ENCODE data around the gene ZNF394. TPM values are rescaled to one million over a fixed set of nuclear protein-coding genes. Genes with fewer than 3 reads are reported as not detected.

The ZNF394 gene
- total and polyA plus RNA-seq, 9 of the 15 experiments (the other 6 are each of a cell fraction or from before 2014, with no cell fraction given) = 2.9 to 32.2 (median 24.2) TPM

GRCh38 chr7:99498546-99498944 is 1.5 kb downstream of the ZNF394 start:
- ChIA-PET POLR2A (interaction anchor here (0.6 to 1.3 kb wide), 4 partner anchors 25 to 90 kb away, joined by 3 read pairs; partner anchors contain the start of genes ATP5MF, BUD31 and PDAP1), CTCF (ENCODE audit: low intra/inter-chr PET ratio) (interaction anchor here (0.7 kb wide), 1 partner anchor 336 kb away, joined by 3 read pairs; no protein-coding TSS in a partner anchor)
- DNase-seq (ENCODE audit: extremely low read depth in 1 of 4, low spot score in 3 of 4) (peak in 1 of 4 experiments; percentile 46), ATAC-seq (peak; percentile 57), FAIRE-seq (no peak)
- H4K20me1 ChIP-seq (replicated peaks; ENCODE audit: control insufficient read depth, insufficient read depth, low read length) = peaks cover 20% of the 10 kb centered on the region
- peaks cover 20% of the 10 kb centered on the region for H3K9me3 ChIP-seq (replicated peaks; ENCODE audit: control insufficient read depth, insufficient read depth, low read depth, low read length)
- H3K9me1 ChIP-seq (ENCODE audit: control insufficient read depth, insufficient read depth, low read length) = peaks cover 3% of the 10 kb centered on the region
- no TSS peak for BruUV-seq (replicated peaks)
- H3K4me2 ChIP-seq (ENCODE audit: insufficient read depth, low read length) = peak overlapping the region; percentile 93
- WGBS (ENCODE audit: insufficient coverage, low coverage, missing lambda C conversion rate) = 0% methylated on average over 11 of the region's 11 CpGs
- peaks cover 54% of the 10 kb centered on the region for H3K79me2 ChIP-seq (ENCODE audit: control insufficient read depth, insufficient read depth, low read length)
- peak overlapping the region; percentile 97 for H3K4me3 ChIP-seq
- H3K36me3 ChIP-seq (ENCODE audit: control insufficient read depth, insufficient read depth, low read length) = peaks cover 52% of the 10 kb centered on the region
- peaks cover 5 to 20% of the 10 kb centered on the region in 2 experiments; a peak in 3 of 5 replicates for H3K4me1 ChIP-seq (replicated peaks in 1 of 2; ENCODE audit: control insufficient read depth in 2 of 2, insufficient read depth in 2 of 2, low read length in 2 of 2)
- no peak overlapping the region for H2AFZ ChIP-seq (ENCODE audit: low read depth, low read length)
- intact Hi-C loops (cut with micrococcal nuclease) (no loop called here), in situ Hi-C loops (cut with MboI) (no loop called here)
- H3K27ac ChIP-seq (ENCODE audit: extremely low read depth, low read depth, low read length) = peak overlapping the region; percentile 52
- peak overlapping the region; percentile 84 to 99 for H3K9ac ChIP-seq (ENCODE audit: insufficient read depth in 1 of 2, low read depth in 2 of 2, low read length in 2 of 2)
- no peaks in the 10 kb centered on the region for H3K27me3 ChIP-seq (ENCODE audit: control insufficient read depth in 2 of 2, insufficient read depth in 2 of 2, low read length in 2 of 2)
- TF ChIP-seq POLR2A (conservative IDR thresholded peaks at IDR 0.05) = no peak
- no peak for TF ChIP-seq FOXO4 (CRISPR knock-in tag; IDR thresholded peaks at IDR 0.05)
- no peak for TF ChIP-seq AFF4 (CRISPR knock-in tag; IDR thresholded peaks at IDR 0.05)
- no peak for TF ChIP-seq SRF (CRISPR knock-in tag; IDR thresholded peaks at IDR 0.05)
- TF ChIP-seq NRF1 (conservative IDR thresholded peaks at IDR 0.05 in 1 of 2, IDR thresholded peaks at IDR 0.05 in 1 of 2) = peak; percentile 49 to 56; a peak in 2 of 4 replicates
- no peak for TF ChIP-seq ZNF75A (CRISPR knock-in tag; IDR thresholded peaks at IDR 0.05)
- TF ChIP-seq RBFOX2 (IDR thresholded peaks at IDR 0.05; ENCODE audit: low read depth, low read length) = peak; percentile 55; the same call in 1 of the 2 replicates
- peak; percentile 86 for TF ChIP-seq ZNF263 (CRISPR knock-in tag; IDR thresholded peaks at IDR 0.05; ENCODE audit: borderline replicate concordance)
- TF ChIP-seq NFIC (IDR thresholded peaks at IDR 0.05) = no peak
- no peak for TF ChIP-seq ETV6 (IDR thresholded peaks at IDR 0.05; ENCODE audit: borderline replicate concordance in 1 of 2, low read depth in 2 of 2, low read length in 1 of 2)
- 0 out of 2 replicates have a peak, but pooled peaks have one; percentile 23 for TF ChIP-seq ETV6 (CRISPR knock-in tag; IDR thresholded peaks at IDR 0.05; ENCODE audit: borderline replicate concordance)
- no peak for TF ChIP-seq MTA1 (IDR thresholded peaks at IDR 0.05; ENCODE audit: borderline replicate concordance)
- TF ChIP-seq ARID3B (CRISPR knock-in tag; IDR thresholded peaks at IDR 0.05; ENCODE audit: borderline replicate concordance) = no peak

Data from K562 (cell line).